ENCODE measurements around the gene MVK. TPM values are rescaled to one million over a fixed set of nuclear protein-coding genes. Genes with fewer than 3 reads are reported as not detected.

MVK gene
- total RNA-seq, 2 donors from 2014 or later, result 13.4 to 54.1 TPM

GRCh38 chr12:109631302-109631701, 57.7 kb downstream of the MVK start:
- no peaks in the 10 kb centered on the region for H3K27me3 ChIP-seq (replicated peaks; ENCODE audit: insufficient read depth)
- DNase-seq (ENCODE audit: low spot score), result no peak
- WGBS, result 62% methylated on average over 5 of the region's 5 CpGs

GRCh38 chr12:109631751-109632150, 58.2 kb downstream of the MVK start:
- H3K9me3 ChIP-seq, result no peaks in the 10 kb centered on the region
- WGBS, result 85% methylated on average over 3 of the region's 3 CpGs
- intact Hi-C loops (cut with DNase I), result no loop called here
- no peaks in the 10 kb centered on the region for H3K36me3 ChIP-seq
- no peak overlapping the region for H3K4me3 ChIP-seq
- H3K27ac ChIP-seq, result no peak overlapping the region
- DNase-seq (ENCODE audit: low spot score), result no peak
- no peak for TF ChIP-seq CTCF (IDR thresholded peaks at IDR 0.05)
- no peak for TF ChIP-seq POLR2AphosphoS5 (IDR thresholded peaks at IDR 0.05)
- TF ChIP-seq POLR2A (IDR thresholded peaks at IDR 0.05), result no peak
- H3K27me3 ChIP-seq (replicated peaks; ENCODE audit: insufficient read depth), result no peaks in the 10 kb centered on the region
- no peaks in the 10 kb centered on the region for H3K4me1 ChIP-seq (replicated peaks)

More at GRCh38 chr12:109631302-109631701, 57.7 kb downstream of the MVK start:
- Histone ChIP-seq H3K9me3 (no peaks in the 10 kb centered on the region), H3K4me3 (no peak overlapping the region), H3K27ac (no peak overlapping the region), H3K36me3 (no peaks in the 10 kb centered on the region), H3K4me1 (replicated peaks) (no peaks in the 10 kb centered on the region)
- intact Hi-C loops (cut with DNase I), result no loop called here
- TF ChIP-seq POLR2A (IDR thresholded peaks at IDR 0.05) (no peak), POLR2AphosphoS5 (IDR thresholded peaks at IDR 0.05) (no peak), CTCF (IDR thresholded peaks at IDR 0.05) (no peak)

- Histone ChIP-seq H3K27ac (no peak overlapping the region), H3K9me3 (no peaks in the 10 kb centered on the region), H3K27me3 (replicated peaks; ENCODE audit: insufficient read depth) (no peaks in the 10 kb centered on the region), H3K4me1 (replicated peaks) (no peaks in the 10 kb centered on the region), H3K4me3 (no peak overlapping the region), H3K36me3 (no peaks in the 10 kb centered on the region)
- TF ChIP-seq CTCF (IDR thresholded peaks at IDR 0.05) (no peak), POLR2AphosphoS5 (IDR thresholded peaks at IDR 0.05) (no peak), POLR2A (IDR thresholded peaks at IDR 0.05) (no peak)
- DNase-seq (ENCODE audit: low spot score), result no peak
- WGBS, result 78% methylated on average over 8 of the region's 8 CpGs
- intact Hi-C loops (cut with DNase I), result no loop called here
Observed at GRCh38 chr12:109632342-109632741, 58.7 kb downstream of the MVK start.

- intact Hi-C loops (cut with DNase I), result no loop called here
Observed at GRCh38 chr12:109635717-109636116, 62.1 kb downstream of the MVK start.

More at GRCh38 chr12:109635717-109636116, 62.1 kb downstream of the MVK start:
- 99% methylated on average over 3 of the region's 3 CpGs for WGBS
- Histone ChIP-seq H3K9me3 (no peaks in the 10 kb centered on the region), H3K27me3 (replicated peaks; ENCODE audit: insufficient read depth) (no peaks in the 10 kb centered on the region), H3K27ac (no peak overlapping the region), H3K36me3 (no peaks in the 10 kb centered on the region), H3K4me3 (no peak overlapping the region), H3K4me1 (replicated peaks) (no peaks in the 10 kb centered on the region)
- no peak for TF ChIP-seq CTCF (IDR thresholded peaks at IDR 0.05)
- TF ChIP-seq POLR2A (IDR thresholded peaks at IDR 0.05), result no peak
- TF ChIP-seq POLR2AphosphoS5 (IDR thresholded peaks at IDR 0.05), result no peak
- no peak for DNase-seq (ENCODE audit: low spot score)
